SKM-1 (cell line): ENCODE results near the gene TENM4.

Source experiments
- DNase-seq: peaks from one replicate; lab custom pipeline; 2025; ENCODE audit not compliant: unreplicated experiment; lab: John Stamatoyannopoulos, UW

The TENM4 gene

DNA sequence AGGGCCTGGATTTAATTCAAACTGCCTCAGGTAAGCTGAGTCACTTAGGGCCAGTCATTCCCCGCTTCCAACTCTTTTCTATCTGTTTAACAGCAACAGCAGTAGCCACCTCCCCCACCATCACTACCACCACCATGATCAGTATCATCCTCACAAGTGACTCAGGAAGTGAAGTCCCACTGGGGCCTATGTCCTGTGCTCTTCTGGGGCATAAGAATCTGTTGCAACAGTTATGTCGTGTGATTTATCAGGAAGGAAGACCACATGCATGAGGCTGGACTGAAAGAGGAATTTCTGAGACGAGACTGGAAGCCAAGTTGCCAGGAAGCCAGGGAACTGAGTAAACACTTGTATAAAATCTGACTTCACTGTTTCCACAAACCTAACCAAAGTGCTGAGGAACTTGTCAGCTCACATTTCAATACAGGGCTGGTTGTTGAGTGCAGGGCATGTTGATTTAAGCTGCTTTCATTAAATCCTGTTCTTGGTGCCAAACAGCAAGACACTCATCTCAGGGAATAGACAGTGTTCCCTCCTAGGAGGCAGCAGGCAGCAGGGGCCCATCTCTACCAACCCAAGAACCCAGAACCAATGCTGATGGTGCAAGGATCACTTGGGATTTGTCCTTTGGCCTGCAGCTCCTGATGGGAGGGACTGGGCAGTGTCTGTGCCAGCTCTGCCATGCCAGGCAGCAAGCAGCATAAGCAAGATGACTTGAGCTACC is 639.5 kb downstream of the TENM4 start:
- DNase-seq, result no peak

DNA sequence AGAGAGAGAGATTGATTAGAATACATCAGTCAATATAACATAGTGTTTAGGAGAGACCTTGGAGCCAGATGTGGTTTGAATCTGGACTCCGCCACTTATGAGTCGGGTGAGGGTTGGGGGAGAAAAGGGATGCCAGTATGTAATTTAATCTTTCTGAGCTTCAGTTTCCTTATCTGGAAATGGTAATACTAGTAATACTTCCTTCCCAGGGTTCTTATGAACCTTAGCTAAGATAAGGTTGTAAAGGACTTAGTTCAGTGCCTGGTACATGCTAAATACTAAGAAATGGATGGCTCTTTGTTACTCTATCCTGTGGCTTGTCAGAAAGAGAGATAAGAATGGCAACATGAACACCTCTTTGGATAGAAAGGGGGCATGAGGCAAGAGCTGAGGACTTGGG is 640.1 kb downstream of the TENM4 start:
- DNase-seq, result no peak

GRCh38 chr11:78800096-78800690 is 640.6 kb downstream of the TENM4 start:
- DNase-seq, result no peak

DNA sequence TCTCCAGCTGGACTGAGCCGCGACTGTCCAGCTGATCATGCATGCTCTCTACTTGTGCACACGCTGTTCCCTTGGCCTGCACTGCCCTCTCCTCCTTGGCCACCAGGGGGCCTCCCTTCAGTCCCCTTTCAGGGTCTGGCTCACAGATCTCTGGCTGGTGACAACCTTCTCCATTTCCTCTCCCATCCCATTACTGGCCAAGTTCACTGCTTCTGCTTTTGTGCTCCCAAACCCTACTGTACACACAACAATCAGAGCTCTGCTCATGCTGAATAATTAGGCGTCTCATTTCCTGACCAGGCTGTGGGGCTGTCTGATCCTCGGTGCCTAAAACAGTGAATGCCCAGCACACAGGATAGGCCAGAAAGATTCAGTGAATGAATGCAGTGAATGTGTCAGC is 642.2 kb downstream of the TENM4 start:
- peak; percentile 53 for DNase-seq

DNA sequence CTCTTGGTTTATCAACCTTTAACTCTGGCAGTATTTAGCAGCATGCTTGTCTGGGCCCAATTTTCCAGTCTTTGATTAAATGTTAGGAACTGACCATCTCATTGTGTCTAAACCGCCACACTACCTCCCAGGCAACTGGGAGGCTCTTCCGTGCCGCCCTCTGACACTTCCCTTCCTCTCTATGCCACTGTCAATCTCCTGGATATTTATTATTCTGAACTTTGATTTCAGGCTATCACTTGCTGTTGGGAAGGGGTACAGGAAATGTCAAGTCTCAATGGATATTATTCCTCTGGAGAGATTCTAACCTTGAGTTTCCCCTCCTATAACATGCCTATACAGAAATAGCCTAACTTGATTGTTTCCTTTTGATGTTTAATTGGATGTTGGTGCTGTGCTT is 643.3 kb downstream of the TENM4 start:
- DNase-seq, result no peak

DNA sequence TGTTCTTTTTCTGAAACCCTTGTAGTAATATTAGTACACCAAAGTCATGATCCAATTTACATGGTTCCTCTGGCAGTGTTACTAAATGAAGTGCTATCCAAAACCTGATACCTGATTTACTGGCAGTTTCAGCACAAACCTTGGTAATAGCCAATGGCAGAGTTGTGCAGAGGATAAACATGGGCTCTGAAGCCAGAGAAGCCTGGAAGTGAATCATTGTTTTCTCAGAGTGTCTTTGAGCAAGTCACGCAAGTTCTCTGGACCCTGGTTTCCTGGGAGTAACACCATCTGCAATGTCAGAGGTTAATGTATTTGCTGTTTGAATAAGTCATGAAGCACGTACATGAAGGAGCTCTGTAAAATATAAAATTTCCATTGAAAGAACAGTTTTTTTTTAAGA is 643.9 kb downstream of the TENM4 start:
- DNase-seq, result no peak

GRCh38 chr11:78795621-78796261 is 645.1 kb downstream of the TENM4 start:
- peak; percentile 60 for DNase-seq

DNA sequence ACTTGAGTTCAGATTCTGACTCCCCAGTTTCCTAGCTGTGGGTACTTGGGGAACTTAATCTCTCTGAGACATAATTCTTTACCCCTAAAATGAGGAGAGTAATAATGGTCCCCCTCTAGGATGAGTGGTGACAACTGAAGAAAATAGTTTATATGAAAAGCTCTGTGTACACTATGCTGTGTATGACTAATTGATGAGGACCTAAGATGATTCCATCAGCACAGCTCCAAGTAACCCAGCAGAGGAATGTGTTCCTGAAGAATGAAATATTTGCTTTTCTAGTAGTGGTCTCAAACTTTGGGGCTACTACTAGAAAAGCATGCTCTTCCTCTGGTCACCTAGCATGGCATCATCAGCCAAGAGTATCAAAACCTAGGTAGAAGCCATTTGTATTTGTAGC is 648.9 kb downstream of the TENM4 start:
- DNase-seq, result no peak

GRCh38 chr11:78791254-78791653 is 649.6 kb downstream of the TENM4 start:
- DNase-seq, result no peak

- DNase-seq, result no peak
These were observed 650.0 kb downstream of the TENM4 start for GRCh38 chr11:78790784-78791183.

DNA sequence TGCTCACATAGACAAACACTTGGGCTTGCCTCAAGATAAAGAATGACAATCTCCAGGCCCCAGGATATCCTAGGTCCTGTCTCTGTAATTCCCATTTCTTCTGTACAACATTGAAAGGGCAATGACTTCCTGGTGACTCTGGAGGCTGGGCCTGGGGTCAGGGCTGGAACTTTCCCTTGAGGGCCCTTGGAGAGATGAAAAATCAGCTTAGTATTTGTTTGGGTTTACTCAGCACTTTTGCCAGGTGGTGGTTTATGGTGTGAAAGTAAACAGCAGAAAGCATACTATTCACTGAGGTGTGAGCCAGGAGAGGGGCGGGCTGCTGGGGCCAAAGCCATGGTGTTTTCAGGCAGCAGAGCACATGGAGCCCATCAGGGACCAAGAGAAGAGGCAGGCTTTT is 651.5 kb downstream of the TENM4 start:
- no peak for DNase-seq

- no peak for DNase-seq
These were observed 652.3 kb downstream of the TENM4 start for GRCh38 chr11:78788533-78788932.

- no peak for DNase-seq
These were observed 653.1 kb downstream of the TENM4 start for GRCh38 chr11:78787696-78788095.

DNA sequence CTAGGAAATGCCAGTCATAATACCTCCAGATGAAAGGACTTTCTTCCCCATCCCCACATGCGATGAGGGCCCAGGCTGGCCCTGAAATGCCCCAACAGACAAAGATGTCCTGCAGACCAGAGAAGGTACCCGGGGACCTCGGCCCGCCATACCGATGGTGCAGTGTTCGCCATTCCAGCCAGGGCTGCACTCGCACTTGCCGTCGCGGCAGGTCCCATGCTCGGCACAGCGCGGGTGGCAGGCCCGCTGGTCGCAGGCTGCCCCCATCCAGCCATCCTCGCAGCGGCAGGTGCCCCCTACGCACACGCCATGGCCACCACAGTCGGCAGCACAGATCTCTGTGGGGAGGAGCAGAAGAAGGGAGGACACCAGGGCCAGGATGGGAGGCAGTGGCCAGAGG is 654.1 kb downstream of the TENM4 start:
- DNase-seq, result no peak

GRCh38 chr11:78786086-78786485 is 654.7 kb downstream of the TENM4 start:
- no peak for DNase-seq

- no peak for DNase-seq
These were observed 656.3 kb downstream of the TENM4 start for GRCh38 chr11:78784321-78785061.

DNA sequence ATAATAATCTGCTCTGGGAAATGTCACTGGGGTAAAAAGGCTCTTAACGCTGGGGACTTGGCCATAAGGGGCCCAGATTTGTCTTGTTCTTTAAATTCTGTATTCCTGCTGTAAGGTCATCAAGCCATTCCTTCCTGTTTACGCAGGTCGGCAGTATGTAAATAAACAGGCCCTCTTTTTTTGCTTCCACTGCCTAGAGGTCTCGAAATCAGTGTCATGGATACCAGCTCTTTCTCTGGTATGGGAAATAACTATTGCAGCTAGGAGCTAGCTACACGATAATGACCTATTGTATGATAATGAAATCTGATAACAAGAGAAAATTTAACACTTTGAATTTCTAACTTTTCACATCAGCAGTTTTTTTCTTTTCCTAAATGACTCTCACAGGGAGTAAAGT is 657.0 kb downstream of the TENM4 start:
- no peak for DNase-seq

DNA sequence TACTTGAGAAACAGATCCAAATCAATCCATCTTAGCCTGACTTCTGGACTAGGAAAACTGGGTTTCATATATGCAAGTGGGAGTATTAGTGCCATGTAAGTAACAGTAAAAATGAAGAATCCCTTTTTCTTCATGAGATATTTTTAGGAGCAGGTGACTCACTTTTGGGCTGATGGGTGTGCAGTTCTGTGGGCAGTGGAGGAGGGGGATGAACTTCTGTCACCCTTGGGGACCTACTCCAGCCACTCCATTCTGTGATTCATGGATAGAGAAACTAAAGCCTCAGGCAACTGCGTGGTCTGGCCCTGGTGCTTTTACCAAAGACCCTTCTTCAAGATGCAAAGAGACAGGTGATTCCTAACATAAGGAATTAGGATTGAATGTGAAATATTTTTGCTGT is 657.5 kb downstream of the TENM4 start:
- no peak for DNase-seq

- DNase-seq, result no peak
These were observed 658.1 kb downstream of the TENM4 start for GRCh38 chr11:78782725-78783124.

- no peak for DNase-seq
These were observed 659.9 kb downstream of the TENM4 start for GRCh38 chr11:78780889-78781288.

DNA sequence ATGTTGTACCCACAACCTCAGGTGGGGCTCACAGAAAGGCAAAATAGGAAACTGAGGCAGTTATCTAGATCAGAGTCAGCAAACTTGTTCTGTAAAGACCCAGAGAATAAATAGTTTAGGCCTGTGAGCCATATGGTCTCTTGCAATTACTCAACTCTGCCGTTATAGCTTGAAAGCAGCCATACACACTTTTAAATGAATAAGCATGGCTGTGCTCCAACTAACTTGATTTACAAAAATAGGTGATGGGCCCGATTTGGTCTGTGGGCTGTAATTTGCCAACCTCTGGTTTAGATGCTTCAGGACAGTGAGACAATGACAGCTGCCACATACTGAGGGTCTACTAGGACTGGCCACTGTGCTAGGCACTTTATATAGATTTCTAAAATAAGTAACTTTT is 667.3 kb downstream of the TENM4 start:
- no peak for DNase-seq

DNA sequence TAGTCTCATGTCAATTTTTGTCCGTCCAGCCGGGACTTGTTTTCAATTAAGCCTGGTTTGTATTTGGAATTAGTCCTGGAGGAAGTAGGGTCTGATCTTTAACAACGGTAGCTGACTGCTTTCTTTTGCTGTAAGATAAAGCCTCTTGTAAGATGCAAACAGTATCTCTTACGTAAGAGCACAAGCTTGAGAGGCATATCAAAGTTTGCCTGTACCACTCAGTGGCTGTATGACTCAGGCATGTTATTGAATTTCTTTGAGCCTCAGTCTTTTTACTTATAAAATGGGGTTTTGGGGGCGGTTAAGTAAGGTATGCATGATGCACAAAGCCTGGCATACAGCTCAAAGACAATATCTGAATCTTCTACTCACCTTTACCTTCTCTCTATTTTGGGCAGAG is 667.8 kb downstream of the TENM4 start:
- no peak for DNase-seq
